H9 (cell line): ENCODE data around the gene USP38. TPM values are rescaled to one million over a fixed set of nuclear protein-coding genes. Genes with fewer than 3 reads are reported as not detected.
"Not testable (repeated sequence)": the region's sequence is repeated elsewhere in the genome, so short reads cannot be mapped to it uniquely, and the experiment has no call there.

Experiments used
- DNase-seq: peaks from one replicate; pipeline ENCODE4 v3.0.0-alpha.2; 2017
- H2AFZ ChIP-seq: one replicate; pipeline ENCODE4 v1.6.1; 2013; ENCODE audit warnings: mild to moderate bottlenecking, low read length, control low read depth, moderate library complexity
- H2AK5ac ChIP-seq: 2 replicates; pipeline ENCODE4 v1.6.1; 2013; ENCODE audit warnings: low read length, control low read depth, mixed read lengths; ENCODE audit not compliant: insufficient read length
- H2BK120ac ChIP-seq: one replicate; pipeline ENCODE4 v1.6.1; 2013; ENCODE audit warnings: low read depth, mild to moderate bottlenecking, low read length, control low read depth, inconsistent platforms; ENCODE audit not compliant: poor library complexity, severe bottlenecking
- H2BK12ac ChIP-seq: 2 replicates; pipeline ENCODE4 v1.6.1; 2013; ENCODE audit warnings: low read length, control low read depth, mixed read lengths, low read depth; ENCODE audit not compliant: insufficient read length
- H2BK15ac ChIP-seq: 2 replicates; pipeline ENCODE4 v1.6.1; 2013; ENCODE audit warnings: low read depth, low read length, control low read depth
- H2BK20ac ChIP-seq: one replicate; pipeline ENCODE4 v1.6.1; 2013; ENCODE audit warnings: low read depth, mild to moderate bottlenecking, low read length, control low read depth, inconsistent platforms; ENCODE audit not compliant: poor library complexity, severe bottlenecking
- H2BK5ac ChIP-seq: 2 replicates; pipeline ENCODE4 v1.6.1; 2013; ENCODE audit warnings: low read length, control low read depth, mixed read lengths; ENCODE audit not compliant: insufficient read length
- H3K14ac ChIP-seq: 2 replicates; pipeline ENCODE4 v1.6.1; 2013; ENCODE audit warnings: low read length, control low read depth; ENCODE audit not compliant: insufficient read depth
- H3K18ac ChIP-seq: 2 replicates; pipeline ENCODE4 v1.6.1; 2013; ENCODE audit warnings: low read depth, mild to moderate bottlenecking, mixed read lengths, low read length, control low read depth; ENCODE audit not compliant: insufficient read length
- H3K23ac ChIP-seq: 2 replicates; pipeline ENCODE4 v1.6.1; 2013; ENCODE audit warnings: low read length, control low read depth, mixed read lengths, low read depth; ENCODE audit not compliant: insufficient read length
- H3K23me2 ChIP-seq: 2 replicates; pipeline ENCODE4 v1.6.1; 2013; ENCODE audit warnings: low read depth, mild to moderate bottlenecking, mixed read lengths, low read length, control low read depth; ENCODE audit not compliant: insufficient read length, poor library complexity, severe bottlenecking
- H3K27ac ChIP-seq: 2 replicates; pipeline ENCODE4 v1.5.1; 2013; ENCODE audit warnings: low read length, control low read depth, mixed read lengths, low read depth; ENCODE audit not compliant: insufficient read length
- H3K27me3 ChIP-seq: 2 replicates; pipeline ENCODE4 v1.6.1; 2013; ENCODE audit warnings: low read length, control low read depth, inconsistent platforms; ENCODE audit not compliant: insufficient read depth
- H3K4ac ChIP-seq: 2 replicates; pipeline ENCODE4 v1.6.1; 2013; ENCODE audit warnings: low read depth, mild to moderate bottlenecking, control low read depth, inconsistent platforms, low read length, moderate library complexity
- H3K4me1 ChIP-seq: 2 replicates; pipeline ENCODE4 v1.6.1; 2013; ENCODE audit warnings: low read length, control low read depth, inconsistent platforms; ENCODE audit not compliant: insufficient read depth
- H3K4me2 ChIP-seq: 2 replicates; pipeline ENCODE4 v1.6.1; 2013; ENCODE audit warnings: low read length, control low read depth, mixed read lengths; ENCODE audit not compliant: insufficient read length, insufficient read depth
- H3K56ac ChIP-seq: 2 replicates; pipeline ENCODE4 v1.6.1; 2013; ENCODE audit warnings: low read depth, mild to moderate bottlenecking, mixed read lengths, low read length, control low read depth; ENCODE audit not compliant: insufficient read length
- H3K79me1 ChIP-seq: 2 replicates; pipeline ENCODE4 v1.6.1; 2013; ENCODE audit warnings: low read depth, mild to moderate bottlenecking, moderate library complexity, low read length, control low read depth, inconsistent platforms; ENCODE audit not compliant: insufficient read depth, poor library complexity, severe bottlenecking
- H3K79me2 ChIP-seq: 2 replicates; pipeline ENCODE4 v1.6.1; 2013; ENCODE audit warnings: low read length, control low read depth, inconsistent platforms; ENCODE audit not compliant: insufficient read depth
- H3K9ac ChIP-seq: 2 replicates; pipeline ENCODE4 v1.6.1; 2013; ENCODE audit warnings: low read length, control low read depth, mixed read lengths; ENCODE audit not compliant: insufficient read length; ENCODE audit errors: extremely low read depth
- H3K9me3 ChIP-seq: one replicate; pipeline ENCODE4 v1.6.1; 2013; ENCODE audit warnings: low read depth, low read length, inconsistent platforms; ENCODE audit not compliant: control insufficient read depth
- H3T11ph ChIP-seq: one replicate; pipeline ENCODE4 v1.6.1; 2013; ENCODE audit warnings: mild to moderate bottlenecking, low read length, control low read depth, inconsistent platforms
- H4K20me1 ChIP-seq: one replicate; pipeline ENCODE4 v1.6.1; 2013; ENCODE audit not compliant: control insufficient read depth, insufficient read length, insufficient read depth
- H4K5ac ChIP-seq: 2 replicates; pipeline ENCODE4 v1.6.1; 2013; ENCODE audit warnings: low read depth, mild to moderate bottlenecking, mixed read lengths, low read length, control low read depth; ENCODE audit not compliant: insufficient read length
- H4K8ac ChIP-seq: replicated peaks from 2 replicates; pipeline ENCODE4 v1.6.1; 2013; ENCODE audit warnings: low read length, control low read depth, mixed read lengths, low read depth; ENCODE audit not compliant: insufficient read length
- H4K91ac ChIP-seq: 2 replicates; pipeline ENCODE4 v1.6.1; 2013; ENCODE audit warnings: low read depth, mild to moderate bottlenecking, moderate library complexity, mixed read lengths, low read length, control low read depth; ENCODE audit not compliant: insufficient read length
- H3K27ac Mint-ChIP-seq, 3 experiments: 2 replicates in 2 of 3; 3 replicates in 1 of 3; pipeline ENCODE4 v1.8.0; 2020 to 2021; ENCODE audit warnings: mixed read lengths in 3 of 3, mild to moderate bottlenecking in 1 of 3, moderate library complexity in 1 of 3
- H3K27me3 Mint-ChIP-seq: 2 replicates; pipeline ENCODE4 v1.8.0; 2021; ENCODE audit warnings: low read depth, mild to moderate bottlenecking, moderate library complexity, mixed read lengths
- H3K36me3 Mint-ChIP-seq, 3 experiments: 2 replicates in 2 of 3; 3 replicates in 1 of 3; pipeline ENCODE4 v1.8.0; 2020 to 2021; ENCODE audit warnings: low read depth in 3 of 3, mixed read lengths in 3 of 3; ENCODE audit not compliant: insufficient read depth in 1 of 3
- H3K4me1 Mint-ChIP-seq, 2 experiments: 2 replicates each; pipeline ENCODE4 v1.8.0; 2020; ENCODE audit warnings: mixed read lengths in 2 of 2
- H3K4me3 Mint-ChIP-seq, 2 experiments: 2 replicates in 1 of 2; 3 replicates in 1 of 2; pipeline ENCODE4 v1.8.0; 2020 to 2021; ENCODE audit warnings: mild to moderate bottlenecking in 2 of 2, mixed read lengths in 2 of 2, moderate library complexity in 1 of 2
- H3K9me3 Mint-ChIP-seq, 2 experiments: 2 replicates in 1 of 2; 3 replicates in 1 of 2; pipeline ENCODE4 v1.8.0; 2020; ENCODE audit warnings: mild to moderate bottlenecking in 2 of 2, mixed read lengths in 2 of 2, moderate library complexity in 1 of 2
- CTCF ChIP-seq: fragments of 200-600 bp; sonication (generic); conservative IDR thresholded peaks from 3 replicates; pipeline ENCODE4 v1.8.0; 2021; ENCODE audit warnings: antibody characterized with exemption, mild to moderate bottlenecking
- WGBS: extraction: QIAGEN DNeasy Blood & Tissue Kit; methylation state at CpG from one replicate; pipeline ENCODE4 v1.1.7; 2013; ENCODE audit warnings: missing lambda C conversion rate, low lambda C conversion rate, mixed read lengths; ENCODE audit not compliant: insufficient read length; ENCODE audit errors: extremely low coverage; 5-methylcytosine and 5-hydroxymethylcytosine counted together
- total RNA-seq: library from RNA; stranded (reverse); gene quantifications from 2 replicates; pipeline ENCODE4 v1.2.1, GENCODE V29; 2021

The USP38 gene
- total RNA-seq, 1 experiment from 2014 or later = 15.2 TPM

- Histone ChIP-seq H3K79me2 (no peaks in the 10 kb centered on the region), H3K23me2 (no peaks in the 10 kb centered on the region), H3K9ac (no peak overlapping the region), H3K79me1 (no peaks in the 10 kb centered on the region), H3K4me1 (no peaks in the 10 kb centered on the region), H2BK5ac (no peak overlapping the region), H2BK12ac (no peak overlapping the region), H3K4me2 (no peak overlapping the region), H4K8ac (no peak overlapping the region), H2BK15ac (no peak overlapping the region), H3T11ph (no peak overlapping the region), H3K9me3 (no peaks in the 10 kb centered on the region), H3K18ac (no peak overlapping the region), H2AFZ (no peak overlapping the region), H2BK20ac (no peak overlapping the region), H3K27ac (no peak overlapping the region), H2AK5ac (no peak overlapping the region), H2BK120ac (no peak overlapping the region), H4K91ac (no peak overlapping the region), H3K4ac (no peak overlapping the region), H3K23ac (no peak overlapping the region), H4K20me1 (no peaks in the 10 kb centered on the region), H3K56ac (no peak overlapping the region), H3K27me3 (no peaks in the 10 kb centered on the region), H3K14ac (no peak overlapping the region), H4K5ac (no peak overlapping the region)
- H3K27ac Mint-ChIP-seq = no peak overlapping the region
- no peaks in the 10 kb centered on the region for H3K36me3 Mint-ChIP-seq
- TF ChIP-seq CTCF = no peak
- no CpG with 5 or more reads among the region's 1 CpG for WGBS
- DNase-seq = no peak
- H3K4me1 Mint-ChIP-seq = 0 out of 4 replicates have a peak, but pooled peaks cover 0 to 2% of the 10 kb centered on the region in 2 experiments
- no peaks in the 10 kb centered on the region for H3K9me3 Mint-ChIP-seq
- no peaks in the 10 kb centered on the region for H3K27me3 Mint-ChIP-seq
- H3K4me3 Mint-ChIP-seq = no peak overlapping the region
Observed at GRCh38 chr4:143234153-143234552, 49.4 kb downstream of the USP38 start.

DNA sequence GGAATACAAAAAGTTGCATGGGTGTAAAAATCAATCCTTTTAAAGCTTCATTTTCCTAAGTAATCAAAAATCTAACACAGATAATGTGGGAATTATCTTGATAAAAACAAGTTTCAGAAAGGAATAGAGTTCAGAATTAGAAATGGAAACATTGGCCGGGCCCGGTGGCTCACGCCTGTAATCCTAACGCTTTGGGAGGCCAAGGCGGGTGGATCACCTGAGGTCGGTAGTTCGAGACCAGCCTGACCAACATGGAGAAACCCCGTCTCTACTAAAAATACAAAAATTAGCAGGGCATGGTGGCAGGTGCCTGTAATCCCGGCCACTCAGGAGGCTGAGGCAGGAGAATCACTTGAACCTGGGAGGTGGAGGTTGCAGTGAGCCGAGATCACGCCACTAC lies 52.5 kb downstream of the USP38 start:
- not testable (repeated sequence) for H3K4me2 ChIP-seq, H3K27me3 ChIP-seq, H3K4ac ChIP-seq, H4K91ac ChIP-seq, H2BK5ac ChIP-seq, H3K4me1 Mint-ChIP-seq, H3K27me3 Mint-ChIP-seq, H3K4me1 ChIP-seq, H3K9me3 ChIP-seq, H3K4me3 Mint-ChIP-seq, H2BK20ac ChIP-seq, H3T11ph ChIP-seq, H3K79me2 ChIP-seq, H3K23me2 ChIP-seq, H3K27ac Mint-ChIP-seq, H3K27ac ChIP-seq, H3K14ac ChIP-seq, H2AK5ac ChIP-seq, H2AFZ ChIP-seq, H2BK12ac ChIP-seq, H3K79me1 ChIP-seq, H3K9ac ChIP-seq, H3K56ac ChIP-seq, H2BK120ac ChIP-seq, H4K20me1 ChIP-seq, H3K23ac ChIP-seq, H2BK15ac ChIP-seq, H4K5ac ChIP-seq, H3K18ac ChIP-seq, H4K8ac ChIP-seq, DNase-seq
- Mint-ChIP-seq H3K9me3 (peaks cover 6 to 13% of the 10 kb centered on the region in 2 experiments), H3K36me3 (peaks cover 4 to 14% (median 6%) of the 10 kb centered on the region in 3 experiments)
- WGBS = no CpG with 5 or more reads among the region's 11 CpGs
